Midbrain (tissue), 1 donor: ENCODE results near the gene ADAP1.
"Not testable (repeated sequence)": the region's sequence is repeated elsewhere in the genome, so short reads cannot be mapped to it uniquely, and the experiment has no call there.

Experiments
- DNase-seq: peaks from one replicate; lab custom pipeline; 2025; lab: John Stamatoyannopoulos, UW

The ADAP1 gene, protein sequence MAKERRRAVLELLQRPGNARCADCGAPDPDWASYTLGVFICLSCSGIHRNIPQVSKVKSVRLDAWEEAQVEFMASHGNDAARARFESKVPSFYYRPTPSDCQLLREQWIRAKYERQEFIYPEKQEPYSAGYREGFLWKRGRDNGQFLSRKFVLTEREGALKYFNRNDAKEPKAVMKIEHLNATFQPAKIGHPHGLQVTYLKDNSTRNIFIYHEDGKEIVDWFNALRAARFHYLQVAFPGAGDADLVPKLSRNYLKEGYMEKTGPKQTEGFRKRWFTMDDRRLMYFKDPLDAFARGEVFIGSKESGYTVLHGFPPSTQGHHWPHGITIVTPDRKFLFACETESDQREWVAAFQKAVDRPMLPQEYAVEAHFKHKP

GRCh38 chr7:954330-955238, at the start of gene ADAP1:
Gene ADAP1 (minus strand): TSS chr7:954680. CDS start chr7:954477, 203 bp downstream.
- peak; percentile 50 for DNase-seq

- not testable (repeated sequence) for DNase-seq
These were observed 48.0 kb upstream of the ADAP1 start for GRCh38 chr7:1002445-1002844.

- DNase-seq, result not testable (repeated sequence)
These were observed 47.5 kb upstream of the ADAP1 start for GRCh38 chr7:1002026-1002425.

GRCh38 chr7:1001069-1001770, 46.7 kb upstream of the ADAP1 start:
- DNase-seq, result not testable (repeated sequence)

DNA sequence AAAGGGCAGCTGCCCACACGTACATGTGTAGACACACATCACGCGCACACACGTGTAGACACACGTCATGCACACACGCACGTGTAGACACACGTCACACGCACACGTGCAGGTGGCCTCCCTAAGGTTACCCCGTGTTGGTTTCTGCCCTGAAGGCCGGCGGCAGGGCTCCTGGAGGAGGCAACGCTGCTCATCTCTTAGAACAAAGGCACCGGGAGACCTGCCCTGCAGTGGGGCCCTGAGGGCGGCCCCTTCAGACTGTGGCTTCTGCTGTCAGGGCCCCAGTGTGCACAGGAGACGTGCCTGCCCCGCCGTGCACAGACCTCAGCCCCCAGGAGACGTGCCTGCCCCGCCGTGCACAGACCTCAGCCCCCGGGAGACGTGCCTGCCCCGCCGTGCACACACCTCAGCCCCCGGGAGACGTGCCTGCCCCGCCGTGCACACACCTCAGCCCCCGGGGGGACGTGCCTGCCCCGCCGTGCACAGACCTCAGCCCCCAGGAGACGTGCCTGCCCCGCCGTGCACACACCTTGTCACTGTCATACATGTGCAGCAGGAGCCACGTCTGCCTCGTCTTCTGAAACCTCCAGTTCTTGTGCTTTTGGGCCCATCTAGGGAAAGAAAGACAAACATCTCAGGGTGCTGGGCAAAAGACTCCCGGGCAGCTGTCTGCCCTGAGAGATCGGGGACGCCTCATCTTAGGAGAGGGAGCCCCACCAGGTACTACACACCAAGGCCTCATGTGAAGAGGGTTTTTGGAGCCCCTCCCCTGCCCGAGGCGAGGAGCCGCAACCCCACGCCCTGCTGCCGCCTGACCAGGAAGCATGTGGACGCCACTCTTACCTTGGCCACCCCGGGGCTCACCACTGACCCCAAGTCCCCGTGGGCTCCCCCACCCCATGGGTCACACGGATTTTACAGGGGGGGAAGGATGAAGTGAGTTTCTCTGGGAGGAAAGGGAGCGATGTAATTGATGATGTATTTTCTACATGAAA, 45.8 kb upstream of the ADAP1 start:
- no peak for DNase-seq

DNA sequence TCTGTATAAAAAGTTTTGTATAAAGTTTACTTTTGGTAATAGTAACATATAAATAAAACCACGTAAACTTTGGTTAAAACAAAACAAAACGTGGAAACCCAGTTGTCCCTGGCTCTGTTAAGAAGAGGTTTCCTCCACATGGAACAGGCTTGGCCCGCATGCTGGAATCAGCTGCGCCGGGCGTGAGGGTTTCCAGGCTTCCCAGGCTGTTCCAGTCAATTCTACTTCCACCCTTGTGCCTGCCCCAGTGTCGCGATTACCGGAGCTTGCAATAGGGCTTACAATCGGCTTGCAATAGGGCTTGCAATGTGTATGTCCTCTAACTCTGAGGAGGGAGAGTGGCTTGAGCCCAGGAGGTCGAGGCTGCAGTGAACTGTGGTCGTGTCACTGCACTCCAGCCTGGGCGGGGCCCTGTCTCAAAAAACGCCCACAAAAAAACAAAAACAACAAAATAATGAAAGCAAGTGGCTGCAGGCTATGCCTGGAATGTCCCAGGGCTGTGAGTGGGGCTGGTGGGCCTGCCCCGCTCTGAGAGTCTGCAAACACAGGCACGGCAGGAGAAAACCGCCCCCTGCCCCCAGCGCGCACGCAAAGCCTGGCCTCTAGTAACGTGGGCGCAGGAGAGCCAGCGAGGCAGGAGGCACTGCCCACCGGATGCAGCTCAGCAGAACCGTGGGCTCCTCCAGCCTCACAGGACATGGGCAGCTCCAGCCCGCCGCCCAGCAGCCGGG, 44.8 kb upstream of the ADAP1 start:
- no peak for DNase-seq

DNA sequence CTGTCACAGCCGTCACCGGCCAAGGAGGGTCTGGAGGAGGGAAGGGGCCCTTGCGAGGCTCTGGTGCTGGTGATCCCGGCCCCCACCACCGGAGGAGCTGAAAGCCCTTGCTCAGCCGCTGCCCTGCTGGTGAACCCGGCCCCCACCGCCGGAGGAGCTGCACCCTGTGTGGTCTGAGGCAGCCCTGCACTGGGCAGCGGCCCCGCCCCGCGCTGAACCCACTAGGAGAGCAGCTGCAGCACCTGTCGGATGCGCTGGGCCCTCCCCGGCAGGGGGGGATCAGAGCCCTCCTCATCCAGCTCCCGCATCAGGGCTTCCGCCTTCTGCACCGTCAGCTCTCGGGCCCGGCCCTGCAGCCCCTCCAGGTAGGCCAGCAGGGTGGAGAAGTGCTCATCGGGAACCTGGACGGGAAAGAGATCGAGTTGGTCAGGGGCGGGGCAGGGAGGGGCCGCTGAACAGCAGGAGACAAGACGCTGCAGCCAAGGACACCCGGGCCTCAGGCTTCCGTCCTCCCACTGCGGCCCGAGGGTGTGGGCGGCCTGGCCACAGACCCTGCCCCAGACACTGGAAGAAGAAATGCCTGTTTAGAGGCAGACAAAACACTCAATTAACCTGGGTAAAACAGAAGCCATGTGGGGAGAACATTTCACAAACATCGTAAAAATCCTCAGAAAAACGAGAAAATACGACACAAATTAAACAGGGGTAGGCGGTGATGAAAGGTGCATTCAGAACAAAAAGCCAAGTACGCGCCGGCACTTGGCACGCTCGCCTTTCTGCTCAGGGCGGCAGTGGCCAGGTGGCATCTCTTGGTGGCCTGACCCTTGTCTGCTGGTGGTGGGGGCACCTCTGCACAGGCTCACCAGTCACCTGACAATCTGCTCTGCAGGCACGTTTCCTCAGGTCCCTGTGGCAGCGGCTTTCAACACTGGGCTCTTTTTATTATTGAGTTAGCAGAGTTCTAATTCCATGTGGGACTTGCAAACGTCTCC, 43.2 kb upstream of the ADAP1 start:
- DNase-seq, result no peak

GRCh38 chr7:996079-996872, 41.8 kb upstream of the ADAP1 start:
- no peak for DNase-seq

DNA sequence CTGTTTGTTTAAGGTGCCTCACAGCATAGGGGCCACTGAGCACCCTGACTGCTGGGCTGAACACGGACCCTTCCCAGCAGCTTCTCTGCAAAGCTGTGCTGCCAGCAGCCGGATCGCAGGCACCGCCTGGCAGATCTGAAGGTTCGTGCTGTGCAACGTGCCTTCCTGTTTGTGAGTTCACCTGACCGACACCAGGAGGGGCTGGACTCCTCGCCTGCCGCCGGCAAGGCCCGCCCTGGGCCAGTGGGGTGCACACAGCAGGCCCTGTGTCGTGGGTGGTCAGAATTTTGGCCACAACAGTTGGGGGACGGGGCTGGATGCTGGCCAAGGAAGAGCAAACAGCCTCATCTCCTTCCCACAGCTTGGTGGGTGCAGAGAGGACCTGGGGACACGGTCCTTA, 41.1 kb upstream of the ADAP1 start:
- no peak for DNase-seq

- no peak for DNase-seq
These were observed 40.3 kb upstream of the ADAP1 start for GRCh38 chr7:994592-995308.

DNA sequence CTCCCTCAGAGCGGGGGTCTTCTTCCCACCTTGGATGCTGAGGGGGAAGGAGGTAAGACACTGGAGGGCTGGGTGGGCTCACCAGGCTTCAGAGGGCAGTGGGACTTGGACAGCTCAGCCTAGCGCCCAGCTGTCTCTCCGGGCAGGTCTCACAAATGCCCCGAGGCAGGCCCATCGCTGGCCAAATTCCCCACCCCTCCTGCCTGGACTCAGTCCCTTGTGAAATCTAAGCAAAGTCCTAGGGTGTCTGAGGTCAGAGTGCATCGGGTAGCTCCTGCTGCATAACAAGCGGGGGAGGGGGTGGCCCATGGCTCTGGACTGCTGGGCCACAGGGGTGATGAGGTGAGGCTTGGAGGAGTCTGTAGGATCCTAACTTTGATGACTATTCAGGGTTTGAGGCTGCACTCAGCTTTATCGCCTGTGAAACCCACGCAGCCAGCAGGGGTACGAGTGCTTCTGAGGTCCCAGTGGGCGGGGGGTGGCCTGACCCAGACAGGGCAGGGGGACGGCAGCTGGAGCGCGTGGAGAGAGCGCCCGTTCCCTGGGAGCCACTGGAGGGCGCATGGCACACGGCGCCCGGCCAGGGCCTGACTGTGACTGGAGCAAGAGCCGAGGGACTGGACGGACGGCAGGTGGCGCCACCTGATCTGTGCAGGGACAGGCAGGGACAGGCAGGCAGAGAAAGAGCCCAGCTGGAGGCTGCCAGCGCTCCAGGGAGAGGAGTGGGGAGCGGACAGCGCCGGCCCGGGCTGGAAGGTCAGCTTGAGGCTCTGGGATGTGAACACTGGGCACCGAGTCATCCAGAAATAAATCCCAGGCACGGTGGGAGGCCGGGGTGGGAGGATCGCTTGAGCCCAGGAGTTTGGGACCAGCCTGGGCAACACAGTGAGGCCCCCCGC, 38.5 kb upstream of the ADAP1 start:
- DNase-seq, result peak; percentile 95

DNA sequence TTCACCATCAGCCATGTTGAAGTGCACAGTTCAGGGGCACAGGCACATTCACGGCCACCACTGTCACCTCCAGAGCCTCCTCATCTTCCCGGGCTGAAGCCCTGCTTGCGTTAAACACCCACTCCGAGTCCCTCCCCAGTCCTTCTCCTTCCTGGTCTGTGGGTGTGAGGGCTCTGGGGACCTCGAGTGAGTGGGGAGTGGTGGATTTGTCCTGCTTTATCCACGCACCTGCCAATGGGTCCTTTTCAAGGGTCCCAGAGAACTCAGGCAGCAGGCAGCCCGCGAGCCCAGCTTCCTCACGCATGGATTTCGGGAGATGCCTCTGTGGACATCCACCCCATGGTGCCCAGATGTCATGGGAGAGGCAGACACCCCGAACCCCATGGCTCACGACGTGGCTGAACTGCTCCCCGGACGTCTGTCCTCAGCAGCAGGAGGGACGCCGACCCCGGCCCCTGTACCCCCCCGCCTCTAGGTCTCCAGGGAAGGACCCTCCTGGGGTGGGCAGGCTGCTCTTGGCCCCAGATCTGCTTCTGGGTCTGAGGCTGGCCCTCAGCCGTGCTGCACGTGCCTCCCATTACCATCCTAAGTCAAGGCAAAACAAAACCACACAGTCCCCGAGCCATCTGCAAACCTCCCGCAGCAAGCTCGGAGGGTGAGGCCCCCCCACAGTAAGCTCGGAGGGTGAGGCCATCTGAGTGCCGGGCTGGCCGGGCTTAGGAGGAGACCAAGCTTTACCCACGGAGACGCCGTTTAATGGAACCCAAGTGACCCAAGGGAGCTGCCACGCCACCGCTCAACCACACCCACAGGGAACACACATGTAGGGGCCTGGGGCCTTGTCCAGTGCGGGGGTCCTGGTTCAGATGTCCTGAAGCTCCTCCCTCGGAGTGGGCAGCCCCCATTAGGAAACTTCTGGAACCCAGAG, 37.5 kb upstream of the ADAP1 start:
- DNase-seq, result no peak

DNA sequence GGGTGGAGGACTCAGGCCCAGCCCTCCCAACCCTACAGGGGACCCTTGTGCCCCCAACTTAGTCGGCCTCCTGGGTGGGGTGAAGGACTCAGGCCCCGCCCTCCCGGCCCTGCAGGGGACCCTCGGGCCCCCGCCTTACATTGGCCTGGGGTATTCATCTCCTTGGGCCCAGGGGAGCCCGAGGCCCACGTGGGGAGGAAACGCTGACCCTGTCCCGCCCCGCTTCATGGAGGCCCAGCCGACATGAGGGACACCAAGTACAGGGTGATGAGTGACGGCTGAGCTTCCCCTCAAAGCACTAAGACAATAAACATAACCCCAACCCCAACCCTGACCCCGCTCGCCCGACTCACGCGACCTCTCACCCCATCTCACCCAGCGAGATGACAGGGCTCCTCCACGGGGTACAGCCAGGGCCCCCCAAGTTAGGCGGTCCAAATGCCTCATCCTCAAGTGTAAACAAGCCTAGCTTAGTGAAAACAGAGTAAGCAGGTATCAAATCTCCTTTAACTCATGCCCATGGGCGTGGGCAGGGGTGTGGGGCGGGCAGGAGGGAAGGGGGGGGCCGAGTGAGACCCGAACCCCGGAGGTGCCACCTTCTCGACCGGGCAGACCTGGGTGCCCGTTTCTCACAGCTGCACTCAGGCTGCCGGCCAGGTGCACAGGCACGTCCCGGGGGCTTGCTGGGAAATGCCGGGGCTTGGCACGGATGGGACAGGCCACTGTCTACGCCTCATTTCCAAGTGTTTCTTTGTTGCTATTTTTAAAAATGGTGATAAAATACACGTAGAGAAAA, 36.7 kb upstream of the ADAP1 start:
- no peak for DNase-seq

GRCh38 chr7:990352-990932, 36.0 kb upstream of the ADAP1 start:
- no peak for DNase-seq
